ENCODE results near the gene LGALS3BP. TPM values are rescaled to one million over a fixed set of nuclear protein-coding genes. Genes with fewer than 3 reads are reported as not detected.
A peak's percentile ranks its signal among the peaks of the same experiment; 100 is the strongest.

The LGALS3BP gene
- total RNA-seq, 1 donor from 2014 or later: 136 TPM

DNA sequence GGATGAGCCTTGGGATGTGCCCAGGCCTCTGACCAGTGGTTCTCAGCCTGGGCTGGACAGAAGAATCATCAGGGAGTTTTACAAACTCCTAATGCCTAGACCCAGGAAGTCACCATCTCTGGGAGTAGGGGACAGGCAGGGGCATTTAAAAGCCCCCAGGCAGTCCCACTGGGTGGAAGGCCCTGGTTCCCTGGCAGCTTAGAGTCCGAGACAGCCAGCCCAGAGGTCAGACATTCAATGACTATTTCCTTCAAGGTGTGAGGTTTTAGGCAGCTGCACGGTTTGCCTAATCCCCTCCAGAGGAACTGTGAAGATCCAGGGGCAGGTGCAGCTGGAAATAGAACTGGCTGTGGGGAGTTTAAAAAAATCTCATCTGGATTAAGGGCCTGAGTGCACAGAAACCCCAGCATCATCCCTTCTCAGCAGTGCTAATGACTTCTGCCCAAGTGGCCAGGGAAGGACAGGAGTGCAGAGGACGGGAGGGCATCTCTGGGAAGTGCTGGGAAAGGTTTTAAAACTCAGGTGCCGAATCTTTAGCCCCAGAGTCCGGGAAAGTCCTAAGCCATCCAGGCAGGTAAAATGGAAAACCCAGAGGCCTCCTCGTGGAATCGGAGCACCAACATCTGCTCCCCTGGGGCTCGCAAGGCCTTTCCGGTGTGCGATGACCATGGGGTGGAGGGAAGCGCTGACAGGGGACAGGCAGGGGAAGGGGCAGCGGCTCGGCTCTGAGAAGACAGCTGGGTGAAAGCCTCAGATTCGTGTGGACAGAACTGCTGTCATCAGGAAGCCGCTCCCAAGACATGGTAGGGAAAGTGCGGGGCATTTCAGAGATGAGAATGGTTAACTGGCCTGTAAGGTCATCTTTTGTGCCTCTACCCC lies 1.5 kb upstream of the LGALS3BP start:
- DNase-seq: no peak

- no peak for DNase-seq
Observed at GRCh38 chr17:78980624-78980972, 875 bp upstream of the LGALS3BP start.

GRCh38 chr17:78977997-78978973 lies 1.4 kb downstream of the LGALS3BP start:
- DNase-seq: no peak

DNA sequence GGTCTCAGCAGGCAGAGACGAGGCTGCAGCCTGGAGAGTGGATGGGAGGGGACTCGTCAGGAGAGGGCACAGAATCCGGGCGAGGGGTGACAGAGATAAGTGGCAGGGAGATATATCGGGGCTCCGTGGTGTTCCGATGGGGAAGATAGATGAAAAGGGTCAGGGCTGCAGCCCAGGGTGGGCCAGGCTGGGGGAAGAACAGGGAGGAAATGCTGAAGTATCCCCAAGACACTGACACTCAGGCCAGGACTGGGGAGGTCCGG lies 2.1 kb downstream of the LGALS3BP start:
- no peak for DNase-seq

GRCh38 chr17:78976907-78977680 lies 2.6 kb downstream of the LGALS3BP start:
- no peak for DNase-seq

GRCh38 chr17:78974635-78975591 lies 4.8 kb downstream of the LGALS3BP start:
- DNase-seq: peak; percentile 89

GRCh38 chr17:78973792-78974520 lies 5.8 kb downstream of the LGALS3BP start:
- no peak for DNase-seq

DNA sequence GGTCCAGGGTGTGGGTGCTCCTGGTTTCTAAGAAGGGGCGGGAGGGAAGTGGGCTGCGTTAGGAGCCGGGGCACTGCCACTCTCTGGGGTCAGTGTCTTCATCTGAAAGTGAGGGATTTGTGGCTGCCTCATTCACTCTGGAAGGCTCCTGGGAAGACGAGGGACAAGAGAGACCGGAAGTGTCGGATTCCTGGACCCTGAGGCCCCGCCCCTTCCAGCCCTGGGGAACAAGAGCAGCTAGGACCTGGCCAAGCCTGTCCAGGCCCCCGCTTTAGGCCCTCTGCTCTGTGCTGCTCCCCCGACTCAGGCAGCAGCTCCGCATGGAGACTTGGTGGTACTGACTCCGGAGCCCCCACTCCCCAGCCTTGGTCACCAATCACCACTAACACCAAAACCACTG lies 6.5 kb downstream of the LGALS3BP start:
- no peak for DNase-seq

DNA sequence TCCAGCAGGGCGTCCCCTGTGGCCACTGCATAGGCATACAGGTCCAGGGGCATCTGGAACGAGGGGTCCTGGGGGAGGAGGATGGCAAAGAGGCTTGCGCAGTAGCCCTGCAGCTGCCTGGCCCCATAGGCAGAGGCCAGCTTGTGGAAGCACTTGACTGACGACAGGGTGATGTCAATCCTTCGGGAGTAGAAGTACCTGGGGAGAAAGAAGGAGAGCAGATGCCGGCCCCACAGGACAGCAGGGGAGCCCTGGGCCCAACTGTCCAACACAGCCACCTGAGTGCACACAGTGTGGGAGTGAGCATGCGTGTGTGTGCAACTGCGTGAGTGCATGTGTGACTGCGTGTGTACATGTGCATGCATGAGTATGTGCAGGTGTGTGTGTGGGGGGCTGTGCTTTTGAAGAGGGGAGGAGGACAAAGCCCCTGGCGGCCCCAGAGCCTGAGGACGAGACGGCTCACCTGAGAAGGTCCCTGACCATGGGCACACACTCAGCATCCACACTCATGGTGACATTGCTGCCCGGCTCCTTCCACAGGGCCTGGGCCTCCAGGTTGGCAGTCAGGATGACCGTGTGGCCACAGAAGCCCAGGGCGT lies 7.1 kb downstream of the LGALS3BP start:
- no peak for DNase-seq

GRCh38 chr17:78971756-78972506 lies 7.8 kb downstream of the LGALS3BP start:
- no peak for DNase-seq

DNA sequence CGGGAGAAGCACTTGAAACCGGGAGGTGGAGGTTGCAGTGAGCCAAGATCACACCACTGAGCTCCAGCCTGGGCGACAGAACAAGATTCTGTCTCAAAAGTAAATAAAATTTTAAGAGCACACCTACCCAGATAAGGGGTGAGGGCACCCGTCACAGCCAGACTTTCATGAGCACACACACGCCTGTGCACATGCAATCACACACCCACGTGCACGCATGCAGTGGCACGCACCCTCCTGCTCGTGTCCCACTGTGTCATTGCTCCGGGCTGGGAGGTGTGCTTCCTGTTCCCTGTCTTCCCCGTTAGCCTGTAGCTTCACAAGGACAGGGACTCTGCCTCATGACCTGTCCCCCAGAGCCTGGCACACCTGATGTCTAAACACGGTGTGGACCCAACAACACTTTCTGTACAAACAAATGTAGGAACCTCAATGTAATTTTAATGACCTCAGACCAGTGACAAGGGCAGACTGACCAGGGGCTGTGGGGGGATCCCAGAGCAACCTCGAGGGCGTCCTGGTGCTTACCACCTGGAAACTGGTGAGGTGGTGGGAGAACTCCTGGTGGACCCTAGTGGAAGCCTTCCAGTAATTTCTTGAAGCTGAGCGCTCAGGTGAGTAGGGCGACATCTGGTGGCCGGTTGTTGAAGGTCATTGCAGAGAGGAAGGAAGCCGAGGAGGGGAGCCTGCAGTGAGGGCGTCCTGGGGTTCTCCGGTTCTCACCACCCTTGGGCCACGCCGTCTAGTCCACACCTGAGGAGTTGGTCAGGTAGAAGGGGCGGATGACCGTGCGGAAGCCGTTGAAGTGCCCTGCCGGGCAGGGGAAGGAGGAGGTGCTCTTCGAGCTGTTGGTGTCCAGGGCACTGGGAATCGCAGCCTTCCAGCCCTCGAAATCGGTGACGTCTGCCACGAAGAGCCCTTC lies 8.6 kb downstream of the LGALS3BP start:
- DNase-seq: peak; percentile 92

- no peak for DNase-seq
Observed at GRCh38 chr17:78969865-78970264, 9.9 kb downstream of the LGALS3BP start.

DNA sequence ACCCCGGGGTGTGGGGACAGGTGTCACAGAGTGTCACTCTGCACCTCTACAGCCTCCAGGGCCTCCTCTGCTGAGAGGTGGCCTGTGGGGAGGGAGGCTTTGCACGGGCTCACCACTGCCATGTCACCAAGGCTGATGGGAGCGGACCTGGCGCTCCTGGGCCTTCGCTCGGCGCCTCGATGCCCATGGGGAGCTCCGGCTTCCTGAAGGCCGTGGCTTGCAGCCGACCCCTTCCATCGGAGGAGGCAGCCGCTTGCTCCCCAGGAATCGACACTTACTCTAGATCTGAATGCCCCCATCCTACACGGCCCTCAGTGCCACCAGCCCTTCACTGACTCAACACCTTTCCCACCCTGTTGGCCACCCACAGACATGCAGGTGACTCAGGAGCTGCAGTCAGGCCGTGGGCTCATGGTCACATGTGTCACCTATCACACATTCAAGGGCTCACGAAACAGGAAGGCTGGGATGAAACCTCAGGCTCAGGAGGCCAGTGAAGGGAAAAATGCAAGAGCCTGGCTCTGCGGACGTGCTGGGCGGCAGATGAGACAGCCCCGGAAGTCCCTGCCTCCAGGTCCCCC lies 11.9 kb downstream of the LGALS3BP start:
- DNase-seq: no peak

- DNase-seq: no peak
Observed at GRCh38 chr17:78966910-78967600, 12.7 kb downstream of the LGALS3BP start.

GRCh38 chr17:78966123-78966813 lies 13.5 kb downstream of the LGALS3BP start:
- DNase-seq: no peak

GRCh38 chr17:78965491-78965924 lies 14.2 kb downstream of the LGALS3BP start:
- DNase-seq: peak; percentile 41

GRCh38 chr17:78963378-78963777 lies 16.3 kb downstream of the LGALS3BP start:
- no peak for DNase-seq
